HG03039 (cell line): ENCODE data around the gene BTBD6.
"Not testable (repeated sequence)": the region's sequence is repeated elsewhere in the genome, so short reads cannot be mapped to it uniquely, and the experiment has no call there.

Experiments used
- ATAC-seq: cut with Tn5 transposase; IDR thresholded peaks from one replicate; pipeline ENCODE4 v1.9.1; 2021; ENCODE audit warnings: mild to moderate bottlenecking, moderate library complexity; ENCODE audit not compliant: unreplicated experiment

BTBD6 gene

DNA sequence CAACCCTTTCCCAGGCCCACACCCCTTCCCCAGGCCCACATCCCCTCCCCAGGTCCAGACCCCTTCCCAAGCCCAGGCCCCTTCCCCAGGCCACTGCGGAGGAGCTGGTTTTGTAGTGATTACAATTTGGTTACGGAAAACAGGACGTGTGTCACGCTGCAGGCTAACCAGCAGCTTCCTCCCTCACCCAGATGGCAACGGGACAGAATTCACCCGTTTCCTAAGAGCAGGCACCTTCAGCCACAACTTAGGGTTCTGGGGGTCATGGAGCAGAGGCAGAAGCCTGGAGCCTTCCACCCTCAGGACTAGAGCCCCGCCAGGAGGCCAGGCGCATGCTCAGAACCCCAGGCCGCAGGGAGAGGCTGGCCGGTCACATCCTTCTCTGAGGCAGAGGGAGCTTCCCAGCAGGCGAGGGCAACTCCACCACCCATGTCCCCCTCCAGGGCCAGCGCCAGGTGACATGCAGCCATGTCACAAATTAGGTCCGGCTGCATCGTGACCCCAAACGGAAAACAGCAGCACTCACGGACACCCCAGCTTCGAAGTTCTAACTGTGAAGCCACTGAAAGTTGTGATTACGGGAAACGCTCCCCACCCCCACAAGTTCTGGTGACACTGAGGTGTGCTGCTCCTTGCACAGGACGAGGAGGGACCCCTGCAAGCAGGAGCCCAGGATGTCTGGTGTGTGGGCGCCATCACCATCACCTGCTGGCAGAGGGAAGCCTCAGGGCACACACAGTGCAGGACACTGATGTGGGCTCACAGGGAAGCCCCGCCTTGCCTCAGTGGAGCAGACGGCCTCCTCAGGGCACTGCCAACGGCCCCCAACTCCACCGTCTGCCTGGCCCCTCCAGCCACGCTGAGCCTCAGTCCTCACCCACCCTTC, 44.7 kb downstream of the BTBD6 start:
- no peak for ATAC-seq

DNA sequence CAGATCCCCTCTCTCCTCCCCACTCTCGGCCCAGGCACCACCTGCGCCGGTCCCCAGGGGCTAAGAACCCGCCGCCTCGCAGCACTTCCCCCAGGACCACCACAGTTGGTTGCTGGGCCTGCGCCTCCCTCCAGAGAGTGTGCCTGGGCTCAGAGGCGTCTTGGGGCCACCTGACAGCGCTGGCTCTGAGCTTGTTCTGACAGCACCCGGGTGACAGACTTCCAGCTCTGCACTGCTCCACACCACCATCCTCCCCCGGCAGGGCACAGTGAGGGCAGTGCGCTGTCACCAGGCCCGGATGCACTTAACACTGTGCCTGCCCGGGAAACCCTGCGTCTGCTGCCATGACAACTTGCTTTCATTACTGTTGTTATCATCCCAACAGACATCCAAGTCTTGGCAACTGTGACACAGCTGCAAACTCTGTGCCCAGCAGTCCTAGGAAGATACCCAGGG, 45.8 kb downstream of the BTBD6 start:
- ATAC-seq = no peak

DNA sequence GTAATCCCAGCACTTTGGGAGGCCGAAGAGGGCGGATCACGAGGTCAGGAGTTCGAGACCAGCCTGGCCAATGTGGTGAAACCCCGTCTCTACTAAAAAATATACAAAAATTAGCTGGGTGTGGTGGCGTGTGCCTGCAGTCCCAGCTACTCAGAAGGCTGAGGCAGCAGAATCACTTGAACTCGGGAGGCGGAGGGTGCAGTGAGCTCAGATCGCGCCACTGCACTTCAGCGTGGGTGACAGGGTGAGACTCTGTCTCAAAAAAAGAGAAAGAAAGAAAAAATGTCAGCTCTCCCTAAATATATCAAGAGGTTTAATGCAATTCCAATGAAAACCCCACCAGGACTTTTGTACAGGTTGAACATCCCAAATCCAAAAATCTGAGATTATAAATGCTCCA, 49.0 kb downstream of the BTBD6 start:
- ATAC-seq = not testable (repeated sequence)

DNA sequence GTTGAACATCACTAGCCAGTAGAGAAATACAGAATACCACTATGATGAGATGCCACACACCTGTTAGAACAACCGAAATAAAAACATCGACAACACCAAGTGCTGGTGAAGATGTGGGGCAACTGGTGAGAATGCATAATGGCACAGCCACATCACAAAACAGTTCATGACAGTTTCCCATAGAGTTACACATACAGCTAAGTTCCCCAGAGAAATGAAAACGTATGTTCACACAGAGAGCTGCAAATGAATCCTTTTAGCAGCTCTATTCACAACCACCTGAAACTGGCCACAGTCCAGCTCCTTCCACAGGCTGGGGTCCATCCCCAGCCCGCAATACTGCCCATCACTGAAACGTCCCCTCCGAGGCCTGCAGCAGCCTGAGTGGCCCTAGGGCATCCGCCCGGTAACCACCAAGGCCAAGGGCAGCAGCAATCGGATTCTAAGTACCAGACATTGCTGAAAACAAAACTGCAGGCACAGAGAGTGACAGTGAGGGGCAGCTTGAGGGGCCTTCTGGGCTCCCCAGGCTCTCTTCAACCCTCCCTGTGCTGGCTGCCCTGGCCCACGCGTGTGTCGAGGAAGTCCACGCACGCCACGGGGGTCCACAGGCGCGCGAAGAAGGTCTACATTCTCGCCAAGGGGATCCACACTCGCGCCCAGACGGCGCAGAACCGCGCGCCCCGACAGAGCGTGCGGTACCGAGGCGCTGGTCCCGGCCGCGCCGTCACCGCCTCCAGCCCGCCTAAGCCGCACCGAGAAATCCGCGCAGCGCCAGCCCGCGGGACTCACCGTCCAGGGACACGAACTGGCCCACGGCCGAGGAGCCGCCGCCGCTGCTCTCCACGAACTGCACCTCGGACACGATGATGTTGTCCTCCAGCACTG, 51.6 kb downstream of the BTBD6 start:
- ATAC-seq = peak; percentile 12
